ENCODE data around the gene OXGR1.
"Not testable (repeated sequence)": the region's sequence is repeated elsewhere in the genome, so short reads cannot be mapped to it uniquely, and the experiment has no call there.

The OXGR1 gene

DNA sequence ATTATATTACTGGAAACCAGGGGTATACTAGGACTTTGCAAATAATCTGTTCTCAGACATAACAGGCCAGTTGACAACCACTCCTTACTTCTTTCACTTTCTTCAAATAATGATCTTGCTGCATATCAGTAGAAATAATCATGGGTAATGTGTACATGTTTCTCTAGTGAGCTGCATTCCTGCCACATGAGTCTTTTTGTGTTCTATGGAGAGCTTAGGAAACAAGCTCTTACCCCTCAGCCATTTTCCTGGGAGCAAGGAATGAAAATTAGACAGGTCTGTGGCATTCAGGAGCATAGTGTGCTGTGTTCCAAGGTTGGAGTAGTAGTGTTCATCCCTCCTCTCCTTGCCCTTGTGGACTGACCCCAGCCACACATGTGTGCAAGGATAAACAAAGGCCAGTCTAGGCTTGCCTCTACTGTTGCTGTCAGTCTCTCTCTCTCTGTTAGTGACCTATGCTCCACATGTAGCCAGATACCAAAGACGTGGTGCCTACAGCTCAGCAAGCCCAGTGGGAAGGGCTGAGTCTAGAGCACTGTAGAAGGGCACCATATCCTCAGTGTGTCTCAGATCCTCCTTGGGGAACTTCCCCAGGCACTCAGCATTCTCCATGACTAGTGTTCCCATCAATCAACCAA, 11.5 kb upstream of the OXGR1 start:
- no peak for DNase-seq (ENCODE audit: low read depth in 2 of 2)

DNA sequence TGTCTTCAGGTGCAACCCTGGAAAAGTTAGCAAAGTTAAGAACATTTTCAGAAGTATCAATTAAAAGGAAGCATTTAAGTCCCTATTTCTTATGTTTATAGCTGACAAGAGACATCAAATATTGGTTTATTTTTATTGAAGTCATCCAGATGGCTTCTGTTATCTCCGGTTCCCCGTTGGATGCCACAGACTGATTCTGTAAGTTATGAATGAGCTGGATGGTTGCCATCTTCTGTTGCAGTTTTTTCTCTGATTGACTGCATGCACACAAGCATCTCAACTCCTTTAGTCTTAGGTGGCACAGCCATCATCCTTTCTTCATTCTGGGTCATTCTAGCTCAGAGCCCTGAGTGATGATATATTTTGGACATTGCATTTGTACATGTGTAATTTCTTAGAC, 10.6 kb upstream of the OXGR1 start:
- no peak for DNase-seq (ENCODE audit: low read depth in 2 of 2)

DNA sequence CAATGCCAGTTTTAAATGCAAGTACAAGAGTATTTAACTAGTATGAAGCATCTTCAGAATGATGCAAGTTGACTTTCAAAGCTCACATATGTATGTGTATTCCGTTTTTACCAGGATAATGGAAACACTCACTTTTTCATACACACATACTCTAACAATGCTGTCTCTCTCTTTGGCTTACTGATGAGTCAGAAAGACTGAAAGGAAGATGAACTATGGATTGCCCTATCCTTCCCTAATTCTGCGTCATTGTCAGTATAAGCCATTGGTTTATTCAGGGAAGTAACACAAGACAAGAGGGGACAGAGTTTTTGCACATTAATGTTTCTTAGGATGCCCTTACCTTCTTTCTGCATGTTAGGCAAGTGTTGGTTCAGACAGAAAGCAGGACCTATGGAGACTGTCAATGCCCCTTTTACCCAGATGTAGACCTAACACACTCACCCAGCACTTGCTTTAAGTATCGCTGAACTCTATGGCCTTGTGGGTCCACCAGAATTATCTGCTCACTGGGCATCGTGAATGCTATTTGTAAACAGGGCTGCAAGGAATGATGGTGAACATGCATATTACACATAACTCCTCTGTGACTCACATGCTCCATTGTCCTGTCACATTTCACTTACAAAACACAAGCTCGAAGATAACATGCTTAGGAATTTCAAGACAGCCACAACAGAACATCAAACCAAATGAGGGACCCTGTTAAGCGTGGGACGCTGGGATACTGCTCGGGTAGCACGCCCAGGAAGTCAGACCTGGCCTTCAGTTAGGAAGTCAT, 10.0 kb upstream of the OXGR1 start:
- no peak for DNase-seq (ENCODE audit: low read depth in 2 of 2)

DNA sequence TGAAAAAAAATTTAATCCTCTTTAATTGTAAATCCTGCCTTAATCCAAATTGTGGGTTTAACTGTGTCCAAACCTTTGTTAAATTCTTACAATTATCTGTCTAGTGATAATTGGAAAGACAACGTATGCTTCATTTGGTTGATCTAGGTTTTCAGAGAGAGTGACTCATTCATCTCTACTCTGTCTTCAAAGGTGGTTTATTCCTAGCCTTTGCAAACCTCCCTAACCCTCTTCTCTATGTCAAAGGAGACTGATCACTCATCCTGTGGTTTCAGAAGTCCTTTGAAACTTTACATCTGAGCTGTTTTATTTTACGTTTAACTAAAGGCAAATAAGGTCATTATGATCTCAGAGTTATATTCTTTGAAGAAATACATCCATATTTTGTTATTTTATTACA, 8.8 kb upstream of the OXGR1 start:
- DNase-seq (ENCODE audit: low read depth in 2 of 2), result no peak

DNA sequence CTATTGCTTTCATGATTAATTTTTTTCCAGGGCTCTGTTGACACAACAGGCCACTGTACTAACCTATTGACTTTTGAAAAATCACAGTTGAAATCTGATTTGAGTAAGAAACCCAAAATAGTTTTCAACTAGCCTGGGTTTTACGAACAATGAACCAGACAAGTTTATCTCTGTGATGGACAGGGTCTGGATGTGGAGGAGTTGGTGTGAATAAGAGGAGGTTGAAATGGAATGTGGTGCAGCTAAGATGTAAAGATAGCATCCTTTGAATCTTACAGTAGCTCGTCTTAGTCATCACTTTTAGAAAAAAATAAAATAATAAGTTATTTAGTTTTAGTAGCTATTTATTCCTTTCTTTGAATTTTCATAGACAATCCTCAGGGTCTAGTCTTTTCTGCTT, 8.3 kb upstream of the OXGR1 start:
- no peak for DNase-seq (ENCODE audit: low read depth in 2 of 2)

DNA sequence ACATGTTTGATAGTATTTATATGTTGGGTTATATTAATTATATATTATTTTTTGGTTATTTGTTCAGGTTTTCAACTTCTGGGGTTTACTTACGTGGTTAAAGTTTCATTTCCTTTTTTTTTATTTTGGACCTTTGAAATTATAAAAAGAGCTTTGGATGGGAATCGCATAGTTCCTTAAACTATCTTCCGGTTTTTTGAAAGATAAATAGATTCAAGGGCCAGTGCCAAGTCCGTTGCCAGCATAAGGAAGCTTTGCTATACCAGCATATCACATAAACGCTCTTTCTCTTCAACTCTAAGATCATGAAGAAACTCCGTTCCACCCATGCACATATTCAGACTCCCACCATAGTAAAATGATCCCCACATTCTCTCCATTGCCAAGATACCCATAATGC, 7.4 kb upstream of the OXGR1 start:
- no peak for DNase-seq (ENCODE audit: low read depth in 2 of 2)

DNA sequence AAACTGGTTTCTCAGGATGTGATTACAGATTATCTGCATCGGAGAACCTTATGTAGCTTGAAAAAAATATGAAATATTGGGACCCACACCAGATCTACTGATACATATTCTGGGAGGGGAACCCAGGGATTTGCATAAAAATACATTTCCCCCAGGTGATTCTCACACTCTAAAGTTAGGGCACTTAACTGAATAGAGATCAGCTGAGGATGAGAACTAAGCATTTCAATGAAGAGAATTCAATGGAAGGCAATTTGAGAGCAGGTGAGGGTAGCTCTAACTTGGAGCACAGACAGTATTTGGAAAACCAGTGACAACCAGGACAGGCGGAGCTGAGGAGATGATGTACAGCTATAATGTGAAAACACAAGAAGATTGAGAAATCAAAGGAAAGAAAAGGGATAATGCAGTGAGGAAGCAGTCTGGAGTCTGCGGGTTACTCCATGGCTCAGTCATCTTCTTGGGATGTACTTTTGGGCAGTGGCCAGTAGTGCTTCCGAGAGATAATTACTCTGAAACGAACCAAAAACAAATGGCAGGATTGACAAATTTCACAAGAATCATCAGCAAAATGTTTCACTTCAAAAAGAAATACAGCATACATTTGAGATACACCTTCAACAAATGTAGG, 6.1 kb upstream of the OXGR1 start:
- DNase-seq (ENCODE audit: low read depth in 2 of 2), result no peak

DNA sequence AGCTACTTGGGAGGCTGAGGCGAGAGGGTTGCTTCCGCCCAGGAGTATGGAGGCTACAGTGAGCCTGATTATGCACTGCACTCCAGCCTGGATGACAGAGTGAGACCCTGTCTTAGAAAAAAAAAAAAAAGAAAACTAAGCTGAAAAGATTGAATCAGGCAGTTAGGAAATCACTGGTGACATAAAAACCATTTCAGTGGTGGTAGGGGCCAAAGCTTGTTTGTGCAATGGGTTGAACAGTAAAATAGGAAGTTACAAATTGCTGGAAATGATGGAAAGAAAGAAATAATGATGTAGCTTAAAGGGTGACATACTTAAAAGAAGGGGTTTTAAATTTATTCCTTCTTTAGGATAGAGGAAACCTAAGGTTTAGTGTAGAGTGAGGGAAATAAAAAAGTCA, 4.8 kb upstream of the OXGR1 start:
- no peak for DNase-seq (ENCODE audit: low read depth in 2 of 2)

DNA sequence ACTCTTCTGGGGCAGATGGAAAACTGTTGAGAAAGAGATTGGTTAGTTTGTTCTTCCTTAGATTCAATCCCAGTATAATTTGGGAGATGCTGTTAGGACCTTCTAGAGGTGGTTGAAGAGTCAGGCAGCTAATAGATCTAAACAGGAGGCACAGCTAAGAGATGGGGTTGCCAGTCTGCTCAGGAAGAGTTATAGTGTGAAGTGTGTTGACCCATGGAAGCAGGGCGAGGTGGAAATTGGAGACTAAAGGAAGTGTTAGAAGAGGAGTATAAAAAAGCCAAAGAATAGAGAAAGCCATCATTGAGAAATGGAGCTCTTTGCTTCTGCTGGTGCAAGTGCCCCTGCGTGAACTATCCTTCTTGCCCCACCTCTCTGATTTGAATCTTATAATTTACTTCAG, 3.8 kb upstream of the OXGR1 start:
- DNase-seq (ENCODE audit: low read depth in 2 of 2), result no peak

DNA sequence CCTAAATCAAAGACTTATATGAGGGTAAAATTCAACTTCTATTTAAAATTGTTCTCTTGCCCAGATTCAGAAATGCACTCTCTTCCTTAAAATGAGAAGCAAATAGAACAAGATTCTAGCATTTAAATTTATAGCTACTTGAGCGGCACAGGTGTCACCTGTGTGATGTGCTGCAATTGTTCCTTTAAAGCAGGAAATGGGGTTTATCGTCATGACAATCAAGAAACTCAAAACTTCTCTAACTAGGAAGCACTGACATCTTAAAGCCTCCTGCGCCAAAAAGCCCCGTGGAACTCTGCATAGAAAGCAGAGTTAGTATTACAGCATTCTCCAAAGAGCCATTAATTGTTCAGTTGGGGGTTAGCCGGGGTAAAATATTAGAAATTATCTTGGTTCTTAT, 2.6 kb upstream of the OXGR1 start:
- no peak for DNase-seq (ENCODE audit: low read depth in 2 of 2)

DNA sequence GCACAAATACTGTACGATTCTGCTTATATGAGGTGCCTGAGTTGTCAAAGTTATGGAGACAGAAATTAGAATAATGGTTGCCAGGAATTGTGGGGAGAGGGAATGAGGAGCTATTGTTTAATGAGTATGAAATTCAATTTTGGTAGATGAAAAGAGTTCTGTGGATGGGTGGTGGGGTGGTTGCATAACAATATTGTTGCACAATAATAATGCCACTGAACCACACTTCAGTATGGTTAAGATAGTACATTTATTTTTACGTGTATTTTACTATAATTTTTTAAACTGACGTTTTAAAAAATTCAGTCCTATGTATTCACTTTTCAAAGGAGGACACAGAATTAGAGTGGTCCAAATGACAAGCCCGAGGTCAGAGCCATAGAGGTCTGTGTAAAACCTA, 1.8 kb upstream of the OXGR1 start:
- DNase-seq (ENCODE audit: low read depth in 2 of 2), result no peak

DNA sequence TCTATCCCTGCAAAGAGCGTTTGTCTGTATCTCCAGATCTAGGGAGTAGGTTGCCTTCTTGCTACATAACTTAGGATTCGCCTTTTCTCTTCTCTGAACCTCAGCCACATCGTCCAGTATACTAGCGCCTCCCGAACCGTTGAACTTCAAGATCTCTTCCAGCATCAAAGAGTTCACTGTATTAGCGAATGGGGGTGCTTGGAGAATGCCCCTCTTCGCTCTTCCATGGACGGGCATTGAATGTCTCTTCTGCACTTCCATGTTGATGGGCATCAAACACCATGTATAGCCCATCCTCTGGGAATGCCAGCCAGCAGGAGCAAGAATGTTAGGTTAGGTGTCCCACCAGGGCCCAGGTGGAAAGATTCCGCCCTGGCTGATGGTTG, 575 bp upstream of the OXGR1 start:
- DNase-seq (ENCODE audit: low read depth in 2 of 2), result no peak

DNA sequence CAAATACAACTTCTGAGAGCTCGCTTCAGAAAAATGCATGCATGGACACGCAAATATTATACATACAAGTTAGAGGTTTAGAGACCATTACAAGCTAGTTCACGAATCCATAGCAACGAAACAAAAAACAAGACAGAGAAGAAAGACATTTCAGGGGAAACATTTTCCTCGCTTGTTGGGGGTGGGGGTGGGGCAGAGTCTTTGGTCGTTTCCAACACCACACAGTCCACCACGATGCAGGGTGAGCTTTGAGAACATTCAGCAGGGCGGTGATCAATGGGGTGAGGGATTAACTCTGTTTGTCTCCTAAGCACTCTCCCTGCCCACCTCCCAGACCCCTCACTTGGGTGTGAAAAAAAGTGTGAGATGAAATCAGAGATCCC, 651 bp downstream of the OXGR1 start:
- no peak for DNase-seq (ENCODE audit: low read depth in 2 of 2)

DNA sequence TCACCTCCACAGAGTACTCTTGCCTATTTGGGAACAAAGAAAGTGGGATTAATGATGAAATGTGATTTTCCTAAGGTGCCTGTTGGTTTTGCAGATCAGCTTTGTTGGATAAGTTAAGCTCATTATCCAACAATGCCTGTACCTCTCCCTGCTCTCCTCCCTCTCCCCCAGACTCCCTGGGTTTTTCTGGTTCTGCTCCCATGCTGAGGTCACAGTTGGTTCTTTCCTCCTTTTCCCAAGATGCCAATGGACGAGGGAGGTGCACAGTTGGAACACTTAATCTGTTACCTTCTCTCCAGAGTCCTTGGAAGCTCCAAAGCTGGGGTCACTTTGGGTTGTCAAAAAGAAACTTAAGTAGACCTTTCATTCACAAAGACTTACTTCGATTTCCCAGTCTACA, 1.6 kb downstream of the OXGR1 start:
- no peak for DNase-seq (ENCODE audit: low read depth in 2 of 2)

DNA sequence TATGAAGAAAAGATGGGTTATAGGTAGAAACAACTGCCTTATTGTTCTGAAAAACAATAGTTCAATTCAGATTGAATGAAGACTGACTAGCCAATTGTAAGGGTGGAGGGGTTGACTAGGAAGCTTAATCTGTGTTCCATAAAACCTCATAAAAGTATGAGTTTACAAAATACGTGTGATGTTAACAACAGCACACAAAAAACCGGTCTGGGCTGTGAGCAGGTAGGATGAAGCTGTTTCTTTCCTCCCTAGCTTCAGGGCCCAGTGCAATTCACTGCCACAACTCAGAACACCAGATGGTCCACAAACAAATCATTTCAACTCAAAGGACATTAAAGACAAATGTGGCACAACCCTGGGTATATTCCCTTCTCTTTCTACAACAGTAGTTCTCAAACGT, 3.2 kb downstream of the OXGR1 start:
- no peak for DNase-seq (ENCODE audit: low read depth in 2 of 2)

DNA sequence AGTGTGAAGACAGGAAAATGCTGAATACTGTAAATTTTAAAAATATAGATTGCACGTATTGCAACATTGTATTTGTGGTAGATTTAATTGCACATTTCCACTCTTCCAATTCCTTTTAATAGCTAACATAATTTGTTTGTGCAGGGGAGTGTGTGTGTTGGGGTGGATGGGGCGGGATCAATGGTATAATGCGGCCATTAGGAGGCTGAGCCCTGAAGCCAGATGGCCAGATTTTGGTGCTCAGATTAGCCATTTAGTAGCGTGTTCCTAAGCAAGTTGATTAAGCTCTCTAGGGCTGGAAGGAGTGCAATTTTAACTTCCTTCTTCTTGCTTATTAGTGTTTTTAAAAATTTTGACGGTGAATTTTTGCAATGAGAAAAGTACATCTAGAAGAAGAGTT, 5.8 kb downstream of the OXGR1 start:
- no peak for DNase-seq (ENCODE audit: low read depth in 2 of 2)

DNA sequence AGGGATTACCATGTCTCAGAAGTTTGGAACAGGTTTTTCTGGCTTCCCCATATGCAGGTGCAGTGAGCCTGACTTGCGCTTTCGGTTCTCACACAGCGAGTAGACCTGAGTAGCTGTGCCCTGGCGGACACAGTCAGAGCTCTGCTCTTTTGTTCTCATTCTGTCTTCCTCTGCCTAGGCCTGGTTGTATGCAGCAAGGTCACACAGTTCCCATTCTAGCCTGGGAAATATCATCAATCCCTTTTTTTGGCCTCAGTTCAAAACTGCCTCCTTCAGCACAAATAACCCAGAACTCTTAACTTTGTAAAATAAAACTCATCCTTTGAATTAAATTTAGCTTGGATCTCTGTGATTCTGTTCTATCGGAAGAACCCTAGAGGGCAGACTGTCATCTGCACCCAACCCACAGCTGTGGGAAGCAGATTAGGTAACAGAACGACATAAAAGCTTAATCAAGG, 10.2 kb downstream of the OXGR1 start:
- DNase-seq (ENCODE audit: low read depth in 2 of 2), result no peak

DNA sequence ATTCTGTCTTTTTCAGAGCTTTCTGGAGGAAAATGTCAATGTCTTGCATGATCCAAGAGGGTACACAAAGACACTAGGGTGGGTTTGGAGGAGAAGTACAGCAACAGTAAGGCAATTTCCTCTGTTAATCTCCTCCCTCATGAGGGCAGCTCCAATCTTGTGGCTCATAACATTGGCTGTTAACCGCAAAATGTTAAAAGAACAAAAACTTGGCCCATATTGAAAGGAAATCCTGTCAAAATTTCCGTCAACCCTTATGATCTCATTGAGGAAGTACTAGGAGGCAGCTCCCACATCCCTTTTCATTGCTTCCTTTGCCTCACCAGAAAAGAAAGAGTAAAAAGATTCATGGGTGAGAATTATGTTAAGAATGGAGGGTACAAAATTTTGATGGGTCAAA, 11.6 kb downstream of the OXGR1 start:
- DNase-seq (ENCODE audit: low read depth in 2 of 2), result no peak

DNA sequence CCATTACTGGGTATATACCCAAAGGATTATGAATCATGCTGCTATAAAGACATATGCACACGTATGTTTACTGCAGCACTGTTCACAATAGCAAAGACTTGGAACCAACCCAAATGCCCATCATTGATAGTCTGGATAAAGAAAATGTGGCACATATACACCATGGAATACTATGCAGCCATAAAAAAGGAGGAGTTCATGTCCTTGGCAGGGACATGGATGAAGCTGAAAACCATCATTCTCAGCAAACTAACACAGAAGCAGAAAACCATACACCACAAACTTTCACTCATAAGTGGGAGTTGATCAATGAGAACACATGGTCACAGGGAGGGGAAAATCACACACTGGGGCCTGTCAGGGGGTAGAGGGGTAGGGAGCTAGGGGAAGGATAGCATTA, 14.4 kb downstream of the OXGR1 start:
- DNase-seq (ENCODE audit: low read depth in 2 of 2), result not testable (repeated sequence)

DNA sequence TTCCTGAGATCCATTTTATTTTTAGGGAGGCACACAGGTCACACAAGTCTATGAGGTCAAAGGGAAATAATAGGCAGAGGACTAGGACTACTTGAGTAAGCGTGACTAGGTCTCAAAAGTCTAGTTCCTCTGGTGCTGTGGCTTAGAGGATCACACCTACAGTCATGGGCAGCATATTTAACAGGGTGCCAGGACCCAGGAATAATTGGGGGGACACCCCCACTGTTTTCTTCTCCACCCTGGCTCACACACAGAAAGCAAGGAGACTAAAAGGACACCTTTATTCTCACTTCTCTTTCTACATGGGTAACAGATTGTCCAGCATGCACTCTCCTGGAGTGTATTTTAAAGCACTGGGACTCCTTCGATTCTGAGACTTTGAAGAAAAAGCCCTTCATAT, 26.2 kb downstream of the OXGR1 start:
- DNase-seq (ENCODE audit: low read depth in 2 of 2), result no peak

DNA sequence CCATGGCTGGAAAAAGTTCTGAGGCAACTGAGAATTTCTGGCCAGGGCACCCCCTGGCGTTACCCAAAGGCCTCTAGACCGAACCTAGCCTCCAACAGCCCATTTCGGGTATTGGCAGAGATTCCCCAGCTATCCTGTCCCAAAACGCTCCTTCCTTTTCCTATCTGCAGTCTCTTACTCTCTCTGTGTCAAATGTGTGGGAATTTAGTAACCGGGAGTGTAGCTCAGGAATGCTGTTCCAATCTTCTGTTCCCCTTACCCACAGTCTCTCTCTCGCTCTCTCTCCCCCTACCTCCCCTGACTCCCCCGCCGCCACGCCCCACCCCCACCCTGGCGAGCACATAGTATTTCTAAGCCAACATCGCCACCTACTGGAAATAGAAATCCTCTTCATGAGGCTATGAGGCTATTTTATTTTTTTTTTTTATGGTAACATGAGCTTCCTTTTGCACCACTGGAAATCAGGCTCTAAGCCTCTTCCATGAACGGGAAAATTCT, 27.0 kb downstream of the OXGR1 start:
- no peak for DNase-seq (ENCODE audit: low read depth in 2 of 2)

DNA sequence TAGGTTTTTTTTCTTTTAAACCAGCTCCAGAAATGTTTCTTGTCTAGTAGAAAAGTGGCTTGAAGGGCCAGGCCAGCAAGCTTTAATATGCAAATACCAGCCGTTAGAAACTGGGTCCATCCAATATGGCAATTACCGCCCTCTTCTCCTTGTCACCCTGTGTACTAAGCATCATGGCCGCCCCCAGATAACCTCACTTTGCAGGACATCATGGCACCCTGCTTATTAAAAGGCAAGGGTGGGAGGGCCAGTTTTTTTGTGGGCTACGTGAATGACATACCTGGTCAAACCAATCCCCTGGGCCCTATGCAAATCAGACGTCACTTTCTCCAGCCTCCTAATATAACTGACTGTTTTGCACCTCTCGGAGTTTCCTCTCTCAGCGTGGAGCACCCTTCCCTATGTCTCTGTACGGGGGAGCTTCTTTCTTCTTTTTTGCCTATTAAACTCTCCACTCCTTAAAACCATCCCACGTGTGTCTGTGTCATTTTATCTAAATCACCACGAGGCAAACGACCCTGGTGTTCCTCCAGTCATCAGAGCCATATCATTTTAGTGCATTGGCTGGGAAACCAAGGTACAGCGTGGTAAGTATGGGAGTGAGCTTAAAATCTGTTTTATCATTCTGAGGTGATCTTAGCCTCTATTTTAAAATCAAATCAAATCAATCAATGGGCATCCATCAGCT, 27.7 kb downstream of the OXGR1 start:
- DNase-seq (ENCODE audit: low read depth in 2 of 2), result no peak
